GM21367 (cell line): ENCODE measurements around the gene POLR3B.

ENCODE experiments used
- ATAC-seq: cut with Tn5 transposase; IDR thresholded peaks from one replicate; pipeline ENCODE4 v1.9.1; 2021; ENCODE audit not compliant: unreplicated experiment

POLR3B gene

GRCh38 chr12:106412563-106412962, 55.0 kb downstream of the POLR3B start:
- no peak for ATAC-seq

GRCh38 chr12:106415134-106415533, 57.6 kb downstream of the POLR3B start:
- ATAC-seq = no peak

GRCh38 chr12:106416273-106416672, 58.7 kb downstream of the POLR3B start:
- ATAC-seq = no peak

GRCh38 chr12:106417926-106418910, 60.7 kb downstream of the POLR3B start:
- ATAC-seq = no peak

GRCh38 chr12:106418970-106419369, 61.4 kb downstream of the POLR3B start:
- no peak for ATAC-seq

- no peak for ATAC-seq
Measured at GRCh38 chr12:106423291-106423690, 65.7 kb downstream of the POLR3B start.

GRCh38 chr12:106425061-106425702, 67.6 kb downstream of the POLR3B start:
- no peak for ATAC-seq

GRCh38 chr12:106427917-106428316, 70.4 kb downstream of the POLR3B start:
- ATAC-seq = no peak

GRCh38 chr12:106428384-106428783, 70.8 kb downstream of the POLR3B start:
- no peak for ATAC-seq

- no peak for ATAC-seq
Measured at GRCh38 chr12:106429043-106429552, 71.5 kb downstream of the POLR3B start.

- ATAC-seq = no peak
Measured at GRCh38 chr12:106429636-106430035, 72.1 kb downstream of the POLR3B start.

- ATAC-seq = no peak
Measured at GRCh38 chr12:106431839-106432411, 74.4 kb downstream of the POLR3B start.

- ATAC-seq = no peak
Measured at GRCh38 chr12:106433055-106433454, 75.5 kb downstream of the POLR3B start.

GRCh38 chr12:106434526-106434925, 77.0 kb downstream of the POLR3B start:
- no peak for ATAC-seq

- no peak for ATAC-seq
Measured at GRCh38 chr12:106436164-106436563, 78.6 kb downstream of the POLR3B start.

- no peak for ATAC-seq
Measured at GRCh38 chr12:106442575-106442974, 85.0 kb downstream of the POLR3B start.

GRCh38 chr12:106445053-106445452, 87.5 kb downstream of the POLR3B start:
- ATAC-seq = no peak

GRCh38 chr12:106445959-106446358, 88.4 kb downstream of the POLR3B start:
- no peak for ATAC-seq

GRCh38 chr12:106446419-106447092, 89.0 kb downstream of the POLR3B start:
- ATAC-seq = no peak

- ATAC-seq = no peak
Measured at GRCh38 chr12:106452309-106452708, 94.8 kb downstream of the POLR3B start.

GRCh38 chr12:106455111-106455510, 97.6 kb downstream of the POLR3B start:
- peak; percentile 59 for ATAC-seq
